ENCODE measurements around the gene C9orf153.
"Not testable (repeated sequence)": the region's sequence is repeated elsewhere in the genome, so short reads cannot be mapped to it uniquely, and the experiment has no call there.

C9orf153 gene

GRCh38 chr9:86217076-86217755 is 42.2 kb downstream of the C9orf153 start:
- H3K9ac ChIP-seq (ENCODE audit: low read length) = no peak overlapping the region
- H3K9me3 ChIP-seq (ENCODE audit: control insufficient read depth, low read length) = no peaks in the 10 kb centered on the region
- H3K4me1 ChIP-seq (ENCODE audit: control insufficient read depth, insufficient read depth, low read length) = peaks cover 4% of the 10 kb centered on the region
- H3K4me3 ChIP-seq (ENCODE audit: low read length) = no peak overlapping the region
- no peaks in the 10 kb centered on the region for H3K36me3 ChIP-seq (ENCODE audit: control insufficient read depth, insufficient read depth, low read length)
- no peaks in the 10 kb centered on the region for H3K27me3 ChIP-seq (ENCODE audit: control insufficient read depth, insufficient read depth, low read length)

GRCh38 chr9:86207193-86207592 is 52.3 kb downstream of the C9orf153 start:
- no peaks in the 10 kb centered on the region for H3K27me3 ChIP-seq (ENCODE audit: control insufficient read depth, insufficient read depth, low read length)

GRCh38 chr9:86202338-86202882 is 57.0 kb downstream of the C9orf153 start:
- H3K4me3 ChIP-seq (ENCODE audit: low read length) = no peak overlapping the region
- no peak overlapping the region for H3K9ac ChIP-seq (ENCODE audit: low read length)
- H3K27me3 ChIP-seq (ENCODE audit: control insufficient read depth, insufficient read depth, low read length) = no peaks in the 10 kb centered on the region
- no peaks in the 10 kb centered on the region for H3K4me1 ChIP-seq (ENCODE audit: control insufficient read depth, insufficient read depth, low read length)
- H3K9me3 ChIP-seq (ENCODE audit: control insufficient read depth, low read length) = no peaks in the 10 kb centered on the region
- H3K36me3 ChIP-seq (ENCODE audit: control insufficient read depth, insufficient read depth, low read length) = no peaks in the 10 kb centered on the region

More at GRCh38 chr9:86207193-86207592, 52.3 kb downstream of the C9orf153 start:
- Histone ChIP-seq H3K9ac (ENCODE audit: low read length) (no peak overlapping the region), H3K4me3 (ENCODE audit: low read length) (no peak overlapping the region), H3K9me3 (ENCODE audit: control insufficient read depth, low read length) (no peaks in the 10 kb centered on the region), H3K36me3 (ENCODE audit: control insufficient read depth, insufficient read depth, low read length) (no peaks in the 10 kb centered on the region), H3K4me1 (ENCODE audit: control insufficient read depth, insufficient read depth, low read length) (no peaks in the 10 kb centered on the region)

GRCh38 chr9:86201474-86202337 is 57.8 kb downstream of the C9orf153 start:
- no peak overlapping the region for H3K4me3 ChIP-seq (ENCODE audit: low read length)
- H3K27me3 ChIP-seq (ENCODE audit: control insufficient read depth, insufficient read depth, low read length) = no peaks in the 10 kb centered on the region
- no peak overlapping the region for H3K9ac ChIP-seq (ENCODE audit: low read length)
- no peaks in the 10 kb centered on the region for H3K4me1 ChIP-seq (ENCODE audit: control insufficient read depth, insufficient read depth, low read length)
- no peaks in the 10 kb centered on the region for H3K9me3 ChIP-seq (ENCODE audit: control insufficient read depth, low read length)
- no peaks in the 10 kb centered on the region for H3K36me3 ChIP-seq (ENCODE audit: control insufficient read depth, insufficient read depth, low read length)

GRCh38 chr9:86200599-86201162 is 58.8 kb downstream of the C9orf153 start:
- H3K36me3 ChIP-seq (ENCODE audit: control insufficient read depth, insufficient read depth, low read length) = no peaks in the 10 kb centered on the region
- H3K4me3 ChIP-seq (ENCODE audit: low read length) = no peak overlapping the region
- no peaks in the 10 kb centered on the region for H3K27me3 ChIP-seq (ENCODE audit: control insufficient read depth, insufficient read depth, low read length)
- no peaks in the 10 kb centered on the region for H3K9me3 ChIP-seq (ENCODE audit: control insufficient read depth, low read length)
- H3K9ac ChIP-seq (ENCODE audit: low read length) = no peak overlapping the region
- H3K4me1 ChIP-seq (ENCODE audit: control insufficient read depth, insufficient read depth, low read length) = no peaks in the 10 kb centered on the region

DNA sequence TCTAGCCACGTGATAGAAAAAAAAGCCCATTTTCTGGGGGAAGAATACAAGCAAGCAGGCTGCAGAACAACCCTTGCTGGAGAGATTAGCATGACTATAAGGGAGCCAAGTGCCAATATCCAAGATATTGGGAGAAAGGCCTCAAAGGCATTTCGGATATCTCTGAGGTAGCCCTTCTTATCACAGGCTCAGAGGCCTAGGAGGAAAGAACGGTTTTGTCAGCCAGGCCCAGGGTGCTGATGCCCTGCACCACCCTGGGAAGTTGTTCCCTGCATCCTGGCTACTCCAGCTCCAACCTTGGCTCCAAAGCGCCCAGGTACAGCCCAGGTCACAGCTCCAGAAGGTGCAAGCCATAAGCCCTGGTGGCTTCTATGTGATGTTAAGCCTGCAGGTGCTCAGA is 66.4 kb downstream of the C9orf153 start:
- Histone ChIP-seq H3K4me3 (ENCODE audit: low read length) (no peak overlapping the region), H3K27me3 (ENCODE audit: control insufficient read depth, insufficient read depth, low read length) (no peaks in the 10 kb centered on the region), H3K4me1 (ENCODE audit: control insufficient read depth, insufficient read depth, low read length) (no peaks in the 10 kb centered on the region), H3K9ac (ENCODE audit: low read length) (no peak overlapping the region), H3K9me3 (ENCODE audit: control insufficient read depth, low read length) (no peaks in the 10 kb centered on the region), H3K36me3 (ENCODE audit: control insufficient read depth, insufficient read depth, low read length) (no peaks in the 10 kb centered on the region)

GRCh38 chr9:86190700-86191099 is 68.8 kb downstream of the C9orf153 start:
- H3K27me3 ChIP-seq (ENCODE audit: control insufficient read depth, insufficient read depth, low read length); H3K36me3 ChIP-seq (ENCODE audit: control insufficient read depth, insufficient read depth, low read length); H3K9ac ChIP-seq (ENCODE audit: low read length); H3K9me3 ChIP-seq (ENCODE audit: control insufficient read depth, low read length); H3K4me1 ChIP-seq (ENCODE audit: control insufficient read depth, insufficient read depth, low read length); H3K4me3 ChIP-seq (ENCODE audit: low read length): not testable (repeated sequence)

DNA sequence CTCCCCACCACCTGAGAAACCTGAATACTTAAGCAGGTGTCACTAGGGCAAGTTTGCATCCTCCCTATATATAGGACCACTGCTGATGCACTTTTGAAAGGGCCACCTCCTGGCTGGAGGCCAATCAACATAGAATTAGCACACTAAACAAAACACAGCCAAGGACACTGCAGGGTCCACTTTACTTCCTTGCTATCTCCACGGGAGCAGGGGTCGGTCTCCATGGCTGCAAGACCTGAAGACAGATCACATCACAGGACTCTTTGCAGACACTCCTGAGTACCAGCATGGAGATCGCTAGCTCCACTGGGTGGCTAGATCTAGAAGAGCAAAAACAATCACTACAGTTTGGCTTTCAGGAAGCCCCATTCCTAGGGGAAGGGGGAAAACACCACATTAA is 72.3 kb downstream of the C9orf153 start:
- H3K9me3 ChIP-seq (ENCODE audit: control insufficient read depth, low read length) = no peaks in the 10 kb centered on the region
- H3K4me1 ChIP-seq (ENCODE audit: control insufficient read depth, insufficient read depth, low read length) = no peaks in the 10 kb centered on the region
- H3K36me3 ChIP-seq (ENCODE audit: control insufficient read depth, insufficient read depth, low read length) = no peaks in the 10 kb centered on the region
- H3K4me3 ChIP-seq (ENCODE audit: low read length) = no peak overlapping the region
- H3K27me3 ChIP-seq (ENCODE audit: control insufficient read depth, insufficient read depth, low read length) = no peaks in the 10 kb centered on the region
- H3K9ac ChIP-seq (ENCODE audit: low read length) = no peak overlapping the region

DNA sequence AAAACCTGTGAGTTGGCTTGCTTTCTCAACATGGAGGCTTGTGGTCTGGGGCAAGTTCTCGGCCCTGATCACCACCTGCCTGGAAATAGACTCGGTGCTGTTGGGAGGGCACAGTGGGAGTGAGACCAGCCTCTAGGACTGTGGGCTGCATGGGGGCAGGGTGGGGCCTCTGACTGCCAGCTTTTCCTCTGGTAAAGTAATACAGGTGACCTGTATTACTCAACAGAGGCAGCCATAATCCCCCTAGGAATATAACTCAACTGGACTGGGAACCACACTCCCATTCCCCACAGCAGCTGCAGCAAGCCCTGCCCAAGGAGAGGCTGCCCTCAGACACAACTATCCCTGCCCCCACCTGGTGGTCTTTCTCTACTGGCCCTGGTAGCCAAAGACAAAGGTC is 72.8 kb downstream of the C9orf153 start:
- no peak overlapping the region for H3K9ac ChIP-seq (ENCODE audit: low read length)
- no peaks in the 10 kb centered on the region for H3K4me1 ChIP-seq (ENCODE audit: control insufficient read depth, insufficient read depth, low read length)
- H3K27me3 ChIP-seq (ENCODE audit: control insufficient read depth, insufficient read depth, low read length) = no peaks in the 10 kb centered on the region
- H3K9me3 ChIP-seq (ENCODE audit: control insufficient read depth, low read length) = no peaks in the 10 kb centered on the region
- H3K36me3 ChIP-seq (ENCODE audit: control insufficient read depth, insufficient read depth, low read length) = no peaks in the 10 kb centered on the region
- no peak overlapping the region for H3K4me3 ChIP-seq (ENCODE audit: low read length)

DNA sequence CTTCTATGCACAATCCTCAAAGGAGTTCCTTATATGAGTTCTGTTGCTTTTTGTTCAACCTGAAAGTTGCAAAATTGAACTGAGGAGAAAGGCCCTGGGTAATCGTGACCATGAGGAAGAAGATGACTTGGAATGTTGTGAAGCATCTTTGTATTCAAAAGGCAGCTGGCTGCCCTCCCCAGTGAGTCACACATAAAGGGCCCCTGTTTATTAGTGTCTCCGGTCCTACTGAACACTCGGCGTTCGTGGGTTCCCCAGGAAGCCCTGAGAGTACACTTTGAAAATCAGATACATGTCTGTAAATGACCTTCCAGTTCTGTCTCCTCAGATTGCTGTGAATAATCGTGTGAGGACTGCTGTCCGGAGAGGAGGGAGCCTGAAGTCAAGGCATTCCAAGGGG is 73.6 kb downstream of the C9orf153 start:
- Histone ChIP-seq H3K4me1 (ENCODE audit: control insufficient read depth, insufficient read depth, low read length) (no peaks in the 10 kb centered on the region), H3K27me3 (ENCODE audit: control insufficient read depth, insufficient read depth, low read length) (no peaks in the 10 kb centered on the region), H3K9me3 (ENCODE audit: control insufficient read depth, low read length) (no peaks in the 10 kb centered on the region), H3K36me3 (ENCODE audit: control insufficient read depth, insufficient read depth, low read length) (no peaks in the 10 kb centered on the region), H3K4me3 (ENCODE audit: low read length) (no peak overlapping the region), H3K9ac (ENCODE audit: low read length) (no peak overlapping the region)

- Histone ChIP-seq H3K27me3 (ENCODE audit: control insufficient read depth, insufficient read depth, low read length) (no peaks in the 10 kb centered on the region), H3K4me3 (ENCODE audit: low read length) (no peak overlapping the region), H3K4me1 (ENCODE audit: control insufficient read depth, insufficient read depth, low read length) (no peaks in the 10 kb centered on the region), H3K36me3 (ENCODE audit: control insufficient read depth, insufficient read depth, low read length) (no peaks in the 10 kb centered on the region), H3K9ac (ENCODE audit: low read length) (no peak overlapping the region), H3K9me3 (ENCODE audit: control insufficient read depth, low read length) (no peaks in the 10 kb centered on the region)
These were observed 75.3 kb downstream of the C9orf153 start for GRCh38 chr9:86184138-86184524.
